C1 segment of cervical spinal cord (tissue), 14 donors: ENCODE data around the gene CHRNB4.
A peak's percentile ranks its signal among the peaks of the same experiment; 100 is the strongest.

Source experiments
- DNase-seq, 14 donors: peaks; one replicate each; lab custom pipeline; 2025; lab: John Stamatoyannopoulos, UW

CHRNB4 gene

GRCh38 chr15:78634210-78635145 lies 6.5 kb downstream of the CHRNB4 start:
- DNase-seq = no peak

GRCh38 chr15:78633348-78633747 lies 7.7 kb downstream of the CHRNB4 start:
- no peak for DNase-seq

- no peak for DNase-seq
Measured at GRCh38 chr15:78630886-78631633, 9.9 kb downstream of the CHRNB4 start.

GRCh38 chr15:78629716-78630065 lies 11.3 kb downstream of the CHRNB4 start:
- DNase-seq = no peak

- DNase-seq = no peak
Measured at GRCh38 chr15:78629031-78629715, 11.8 kb downstream of the CHRNB4 start.

- DNase-seq = no peak
Measured at GRCh38 chr15:78628227-78628626, 12.8 kb downstream of the CHRNB4 start.

- DNase-seq = no peak
Measured at GRCh38 chr15:78627348-78627747, 13.7 kb downstream of the CHRNB4 start.

- DNase-seq = no peak
Measured at GRCh38 chr15:78626381-78626995, 14.5 kb downstream of the CHRNB4 start.

GRCh38 chr15:78625606-78626280 lies 15.3 kb downstream of the CHRNB4 start:
- no peak for DNase-seq

GRCh38 chr15:78624651-78625590 lies 16.1 kb downstream of the CHRNB4 start:
- no peak for DNase-seq

GRCh38 chr15:78623786-78624497 lies 17.1 kb downstream of the CHRNB4 start:
- no peak for DNase-seq

- DNase-seq = no peak
Measured at GRCh38 chr15:78621810-78622402, 19.1 kb downstream of the CHRNB4 start.

GRCh38 chr15:78620527-78621421 lies 20.2 kb downstream of the CHRNB4 start, which contains the start of gene CHRNA3:
Gene CHRNA3 (minus strand): TSS chr15:78620996. CDS start chr15:78620794, 202 bp downstream.
- no peak for DNase-seq

GRCh38 chr15:78620021-78620526 lies 20.9 kb downstream of the CHRNB4 start:
- no peak for DNase-seq

GRCh38 chr15:78619022-78619950 lies 21.7 kb downstream of the CHRNB4 start:
- no peak for DNase-seq

GRCh38 chr15:78618490-78618934 lies 22.5 kb downstream of the CHRNB4 start:
- DNase-seq = peak in 13 of 14 donors; percentile 2 to 71 (median 48)
